Subcutaneous adipose tissue (tissue), 4 donors: Measurements from ENCODE around the gene GIPC2. TPM values are rescaled to one million over a fixed set of nuclear protein-coding genes. Genes with fewer than 3 reads are reported as not detected.

Experiments
- CTCF ChIP-seq: fragments of 450-650 bp; IDR thresholded peaks from one replicate; pipeline ENCODE4 v1.5.1; 2016; ENCODE audit warnings: low read depth, mild to moderate bottlenecking, control low read depth, antibody characterized with exemption, moderate library complexity
- total RNA-seq, 4 donors: library from RNA; depleted of rRNA; stranded (reverse); fragments of >200 nt; gene quantifications; one replicate each; pipeline ENCODE4 v1.1.0, GENCODE V29; 2016

Gene GIPC2
- total RNA-seq, 4 donors from 2014 or later, result 1.7 to 9.4 (median 3.8) TPM

- no peak for TF ChIP-seq CTCF
These were observed 95.9 kb downstream of the GIPC2 start for GRCh38 chr1:78141531-78142231.

- TF ChIP-seq CTCF, result no peak
These were observed 97.0 kb downstream of the GIPC2 start for GRCh38 chr1:78142736-78143135.

- no peak for TF ChIP-seq CTCF
These were observed 97.4 kb downstream of the GIPC2 start for GRCh38 chr1:78143152-78143551.

GRCh38 chr1:78143673-78144072 is 97.9 kb downstream of the GIPC2 start:
- TF ChIP-seq CTCF, result no peak

GRCh38 chr1:78145105-78145580 is 99.4 kb downstream of the GIPC2 start:
- no peak for TF ChIP-seq CTCF

GRCh38 chr1:78146205-78146771 is 100.5 kb downstream of the GIPC2 start:
- TF ChIP-seq CTCF, result no peak

- TF ChIP-seq CTCF, result no peak
These were observed 101.3 kb downstream of the GIPC2 start for GRCh38 chr1:78147031-78147430.
